ENCODE data around the gene BMPR1B. TPM values are rescaled to one million over a fixed set of nuclear protein-coding genes. Genes with fewer than 3 reads are reported as not detected.

BMPR1B gene
- total and polyA plus RNA-seq, 2 of the 8 experiments (the other 6 are each of a cell fraction or from before 2014, with no cell fraction given), result 0.14 to 1.1 TPM

- Histone ChIP-seq H2AFZ (ENCODE audit: low read length) (0 out of 2 replicates have a peak overlapping the region, but pooled peaks have one; percentile 44), H2BK20ac (ENCODE audit: low read length) (0 out of 2 replicates have a peak overlapping the region, but pooled peaks have one; percentile 80), H3K9ac (replicated peaks in 1 of 4; ENCODE audit: extremely low read depth in 1 of 4, low read depth in 3 of 4, low read length in 3 of 4) (no peak overlapping the region), H4K5ac (ENCODE audit: insufficient read length, low read depth, low read length) (peak overlapping the region; percentile 21), H3K79me2 (ENCODE audit: control insufficient read depth in 1 of 2, insufficient read depth in 2 of 2, low read length in 2 of 2) (no peaks in the 10 kb centered on the region), H3K4me2 (ENCODE audit: insufficient read depth in 1 of 2, low read depth in 2 of 2, low read length in 2 of 2) (no peak overlapping the region), H3K4me3 (ENCODE audit: extremely low read depth in 1 of 4, insufficient read depth in 2 of 4, low read depth in 3 of 4, low read length in 4 of 4) (no peak overlapping the region), H4K8ac (ENCODE audit: extremely low read depth, insufficient read depth, low read length) (no peak overlapping the region), H2BK15ac (ENCODE audit: low read length) (no peak overlapping the region), H3K4ac (replicated peaks; ENCODE audit: insufficient read length, low read depth, low read length) (no peak overlapping the region), H3K14ac (ENCODE audit: insufficient read length) (no peak overlapping the region), H3K27ac (ENCODE audit: low read depth, low read length) (no peak overlapping the region), H2BK120ac (replicated peaks; ENCODE audit: low read depth, low read length) (no peak overlapping the region), H3K18ac (ENCODE audit: extremely low read depth, low read length) (peak overlapping the region; percentile 51; the same call in 1 of the 2 replicates), H3K9me3 (ENCODE audit: insufficient read depth in 2 of 2, low read depth in 1 of 2, low read length in 1 of 2) (no peaks in the 10 kb centered on the region), H3K23me2 (ENCODE audit: low read depth, low read length) (no peaks in the 10 kb centered on the region; the same call in 1 of the 2 replicates), H2AK5ac (ENCODE audit: low read depth, low read length) (no peak overlapping the region), H2BK5ac (ENCODE audit: low read depth, low read length) (no peak overlapping the region), H4K20me1 (replicated peaks in 1 of 2; ENCODE audit: control insufficient read depth in 1 of 2, insufficient read depth in 2 of 2, low read length in 2 of 2) (no peaks in the 10 kb centered on the region), H2BK12ac (ENCODE audit: low read depth, low read length) (peak overlapping the region; percentile 94; the same call in 1 of the 2 replicates), H4K91ac (replicated peaks; ENCODE audit: insufficient read length, low read length) (no peak overlapping the region), H3K23ac (ENCODE audit: insufficient read length) (no peak overlapping the region), H3K27me3 (replicated peaks in 1 of 4; ENCODE audit: control insufficient read depth in 3 of 4, extremely low read depth in 1 of 4, insufficient read depth in 3 of 4, low read length in 3 of 4) (no peaks in the 10 kb centered on the region), H3K36me3 (ENCODE audit: control insufficient read depth in 2 of 4, insufficient read depth in 4 of 4, low read length in 3 of 4) (no peaks in the 10 kb centered on the region), H3K4me1 (replicated peaks in 1 of 4; ENCODE audit: control insufficient read depth in 3 of 4, insufficient read depth in 4 of 4, low read length in 3 of 4) (no peaks in the 10 kb centered on the region), H3K79me1 (ENCODE audit: low read depth, low read length) (no peaks in the 10 kb centered on the region), H3K56ac (replicated peaks; ENCODE audit: insufficient read length, low read depth, low read length) (no peak overlapping the region)
- DNase-seq (ENCODE audit: low read depth in 1 of 2, low spot score in 2 of 2) (no peak), FAIRE-seq (no peak)
- CTCF ChIA-PET (ENCODE audit: partially characterized antibody), result interaction anchor here (0.9 to 1.3 kb wide), 2 partner anchors 10 to 14 kb away, joined by 3 to 4 read pairs; no protein-coding TSS in a partner anchor
- 69% methylated on average over 3 of the region's 3 CpGs; no CpG with 5 or more reads in 1 of the 2 experiments for WGBS, 2 experiments (ENCODE audit: extremely low coverage in 1 of 2, insufficient coverage in 1 of 2, insufficient read length in 1 of 2, insufficient replicate concordance in 2 of 2, low coverage in 1 of 2, low lambda C conversion rate in 2 of 2, missing lambda C conversion rate in 1 of 2)
- POLR2A ChIA-PET (ENCODE audit: partially characterized antibody), result interaction anchor here (1.3 to 1.4 kb wide), 2 partner anchors 11 to 154 kb away, joined by 3 read pairs; no protein-coding TSS in a partner anchor
- TF ChIP-seq MAX (IDR thresholded peaks at IDR 0.05) (no peak), RXRA (IDR thresholded peaks at IDR 0.05; ENCODE audit: insufficient read depth, low read depth, low read length) (no peak), TCF12 (IDR thresholded peaks at IDR 0.05; ENCODE audit: low read depth, low read length) (no peak), TAF1 (IDR thresholded peaks at IDR 0.05; ENCODE audit: low read depth, low read length) (no peak)
Measured at GRCh38 chr4:94841864-94842221, 84.1 kb downstream of the BMPR1B start.

Data from H1 (cell line).